ENCODE measurements around the gene PDE3A. TPM values are rescaled to one million over a fixed set of nuclear protein-coding genes. Genes with fewer than 3 reads are reported as not detected.

The PDE3A gene
- total and polyA plus RNA-seq, 10 of the 15 experiments (the other 5 are each of a cell fraction or from before 2014, with no cell fraction given): 0.01 to 2.6 (median 1.5) TPM

- no peak for TF ChIP-seq ELK1 (IDR thresholded peaks at IDR 0.05; ENCODE audit: low read depth, low read length)
Observed at GRCh38 chr12:20404576-20405346, 36.4 kb downstream of the PDE3A start (continued).

- BruUV-seq (replicated peaks): no TSS peak
- CTCF ChIA-PET: interaction anchor here (0.5 to 0.9 kb wide), 2 partner anchors 14 to 405 kb away, joined by 3 read pairs; no protein-coding TSS in a partner anchor
- POLR2A ChIA-PET: no interaction called here
- Histone ChIP-seq H2AFZ (ENCODE audit: control insufficient read depth, low read depth, low read length) (no peak overlapping the region), H3K36me3 (ENCODE audit: control insufficient read depth in 2 of 2, insufficient read depth in 2 of 2, low read length in 1 of 2) (no peaks in the 10 kb centered on the region), H3K27me3 (replicated peaks in 1 of 2; ENCODE audit: control insufficient read depth in 2 of 2, insufficient read depth in 2 of 2, low read length in 1 of 2) (no peaks in the 10 kb centered on the region), H3K4me1 (ENCODE audit: control insufficient read depth, insufficient read depth, low read length) (no peaks in the 10 kb centered on the region), H3K27ac (ENCODE audit: control insufficient read depth, insufficient read depth) (no peak overlapping the region), H3K9ac (ENCODE audit: control insufficient read depth, insufficient read depth, low read length) (no peak overlapping the region), H4K20me1 (ENCODE audit: control insufficient read depth, insufficient read depth) (no peaks in the 10 kb centered on the region), H3K9me3 (replicated peaks; ENCODE audit: control insufficient read depth, insufficient read depth, low read length) (no peaks in the 10 kb centered on the region), H3K4me2 (ENCODE audit: control insufficient read depth, insufficient read depth) (no peak overlapping the region), H3K79me2 (ENCODE audit: control insufficient read depth, insufficient read depth, low read length) (no peaks in the 10 kb centered on the region), H3K4me3 (no peak overlapping the region)
- in situ Hi-C loops (cut with MboI): no loop called here
- intact Hi-C loops (cut with micrococcal nuclease; ENCODE audit: unreplicated experiment): no loop called here
- DNase-seq (ENCODE audit: low read depth, low spot score): no peak
- SMC1A ChIA-PET (ENCODE audit: uncharacterized antibody, unreplicated experiment): interaction anchor here (1.0 to 1.3 kb wide), 2 partner anchors 13 to 121 kb away, joined by 3 to 4 read pairs; no protein-coding TSS in a partner anchor
- RAD21 ChIA-PET (ENCODE audit: unreplicated experiment): no interaction called here
- 6% methylated on average over 2 of the region's 2 CpGs for WGBS (ENCODE audit: insufficient coverage, insufficient replicate concordance, low lambda C conversion rate, missing lambda C conversion rate)
- FAIRE-seq: no peak
- TF ChIP-seq RB1 (IDR thresholded peaks at IDR 0.05; ENCODE audit: borderline replicate concordance) (no peak), FOXM1 (IDR thresholded peaks at IDR 0.05; ENCODE audit: low read depth, low read length) (no peak), CUX1 (IDR thresholded peaks at IDR 0.05; ENCODE audit: insufficient replicate concordance, low read depth, low read length) (no peak), RFX5 (IDR thresholded peaks at IDR 0.05; ENCODE audit: low read depth, low read length) (no peak), ZNF274 (IDR thresholded peaks at IDR 0.05; ENCODE audit: insufficient read depth, insufficient read length) (no peak), SIX5 (IDR thresholded peaks at IDR 0.05; ENCODE audit: low read depth, low read length, severe bottlenecking) (no peak), GABPA (IDR thresholded peaks at IDR 0.05; ENCODE audit: low read depth) (no peak), ESRRA (IDR thresholded peaks at IDR 0.05; ENCODE audit: low read length) (no peak), BCL3 (IDR thresholded peaks at IDR 0.05; ENCODE audit: borderline replicate concordance, insufficient read depth, low read depth, low read length, poor library complexity, severe bottlenecking) (no peak), BCL11A (IDR thresholded peaks at IDR 0.05; ENCODE audit: low read depth, low read length) (no peak), TCF12 (IDR thresholded peaks at IDR 0.05; ENCODE audit: low read depth, low read length) (no peak)
- no peak for ATAC-seq
Observed at GRCh38 chr12:20409607-20410377, 41.5 kb downstream of the PDE3A start.
